ENCODE measurements around the gene MTHFSD.

DNA sequence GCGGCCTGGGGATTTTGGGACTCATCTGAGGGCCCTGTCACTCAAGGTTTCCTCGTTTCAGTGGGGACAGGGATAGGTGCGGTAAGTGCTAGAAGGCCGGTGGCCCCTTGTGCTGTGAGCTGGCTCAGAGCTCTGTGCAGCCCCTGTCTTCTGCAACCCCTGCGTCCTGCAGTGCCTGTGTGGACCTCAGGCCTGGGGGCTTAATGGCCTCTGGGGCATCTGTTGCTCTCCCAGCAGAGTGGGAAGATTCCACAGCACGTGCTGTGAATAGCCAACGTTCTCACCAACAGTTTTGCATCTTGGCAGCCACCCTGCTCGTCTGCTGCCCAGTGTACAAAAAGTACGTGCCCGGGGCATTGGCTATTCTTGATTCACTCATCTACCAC lies 16.5 kb upstream of the MTHFSD start:
- TF ChIP-seq, protein P1, sequence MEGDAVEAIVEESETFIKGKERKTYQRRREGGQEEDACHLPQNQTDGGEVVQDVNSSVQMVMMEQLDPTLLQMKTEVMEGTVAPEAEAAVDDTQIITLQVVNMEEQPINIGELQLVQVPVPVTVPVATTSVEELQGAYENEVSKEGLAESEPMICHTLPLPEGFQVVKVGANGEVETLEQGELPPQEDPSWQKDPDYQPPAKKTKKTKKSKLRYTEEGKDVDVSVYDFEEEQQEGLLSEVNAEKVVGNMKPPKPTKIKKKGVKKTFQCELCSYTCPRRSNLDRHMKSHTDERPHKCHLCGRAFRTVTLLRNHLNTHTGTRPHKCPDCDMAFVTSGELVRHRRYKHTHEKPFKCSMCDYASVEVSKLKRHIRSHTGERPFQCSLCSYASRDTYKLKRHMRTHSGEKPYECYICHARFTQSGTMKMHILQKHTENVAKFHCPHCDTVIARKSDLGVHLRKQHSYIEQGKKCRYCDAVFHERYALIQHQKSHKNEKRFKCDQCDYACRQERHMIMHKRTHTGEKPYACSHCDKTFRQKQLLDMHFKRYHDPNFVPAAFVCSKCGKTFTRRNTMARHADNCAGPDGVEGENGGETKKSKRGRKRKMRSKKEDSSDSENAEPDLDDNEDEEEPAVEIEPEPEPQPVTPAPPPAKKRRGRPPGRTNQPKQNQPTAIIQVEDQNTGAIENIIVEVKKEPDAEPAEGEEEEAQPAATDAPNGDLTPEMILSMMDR (IDR thresholded peaks at IDR 0.05): no peak
- TF ChIP-seq POLR2A (IDR thresholded peaks at IDR 0.05; ENCODE audit: low read depth): no peak
